ENCODE measurements around the gene GRIK5.

DNA sequence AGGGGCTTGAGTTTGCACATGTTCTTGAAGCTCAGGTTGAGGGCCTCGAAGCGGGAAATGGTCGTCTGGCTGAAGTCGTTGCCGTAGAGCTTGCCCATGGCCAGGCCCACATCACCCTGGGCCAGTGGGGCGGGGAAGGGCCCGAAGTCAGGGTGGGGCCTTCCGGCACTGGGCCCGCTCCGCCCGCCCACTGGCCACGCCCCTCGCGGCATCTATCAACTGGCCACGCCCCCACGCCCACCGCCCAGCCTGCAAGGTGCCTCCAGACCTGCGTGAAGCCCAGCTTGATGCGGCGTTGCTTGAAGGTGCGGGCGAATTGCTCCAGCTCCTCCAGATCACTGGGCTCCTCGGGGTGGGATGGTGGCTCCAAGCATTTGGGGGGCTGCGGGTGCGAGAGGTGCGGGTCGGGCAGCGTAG is 25.8 kb upstream of the GRIK5 start:
- no peak for TF ChIP-seq EZH2 (IDR thresholded peaks at IDR 0.05; ENCODE audit: low read depth)
- TF ChIP-seq, protein P1, sequence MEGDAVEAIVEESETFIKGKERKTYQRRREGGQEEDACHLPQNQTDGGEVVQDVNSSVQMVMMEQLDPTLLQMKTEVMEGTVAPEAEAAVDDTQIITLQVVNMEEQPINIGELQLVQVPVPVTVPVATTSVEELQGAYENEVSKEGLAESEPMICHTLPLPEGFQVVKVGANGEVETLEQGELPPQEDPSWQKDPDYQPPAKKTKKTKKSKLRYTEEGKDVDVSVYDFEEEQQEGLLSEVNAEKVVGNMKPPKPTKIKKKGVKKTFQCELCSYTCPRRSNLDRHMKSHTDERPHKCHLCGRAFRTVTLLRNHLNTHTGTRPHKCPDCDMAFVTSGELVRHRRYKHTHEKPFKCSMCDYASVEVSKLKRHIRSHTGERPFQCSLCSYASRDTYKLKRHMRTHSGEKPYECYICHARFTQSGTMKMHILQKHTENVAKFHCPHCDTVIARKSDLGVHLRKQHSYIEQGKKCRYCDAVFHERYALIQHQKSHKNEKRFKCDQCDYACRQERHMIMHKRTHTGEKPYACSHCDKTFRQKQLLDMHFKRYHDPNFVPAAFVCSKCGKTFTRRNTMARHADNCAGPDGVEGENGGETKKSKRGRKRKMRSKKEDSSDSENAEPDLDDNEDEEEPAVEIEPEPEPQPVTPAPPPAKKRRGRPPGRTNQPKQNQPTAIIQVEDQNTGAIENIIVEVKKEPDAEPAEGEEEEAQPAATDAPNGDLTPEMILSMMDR (conservative IDR thresholded peaks at IDR 0.05): no peak

Data from PC-9 (cell line).